GM12892 (cell line): ENCODE data around the gene IQCK.
"Not testable (repeated sequence)": the region's sequence is repeated elsewhere in the genome, so short reads cannot be mapped to it uniquely, and the experiment has no call there.

Experiments used
- DNase-seq: peaks from one replicate; pipeline ENCODE4 v3.0.0; 2011; ENCODE audit not compliant: insufficient read length
- FAIRE-seq: peaks from 2 replicates; lab custom pipeline; 2011; peaks lifted over from hg19 to GRCh38; lab: Jason Lieb, UNC
- POLR2A ChIP-seq: IDR thresholded peaks from 2 replicates; pipeline ENCODE4 v1.6.1; 2011; ENCODE audit warnings: low read depth, low read length, control low read depth
- POLR2AphosphoS5 ChIP-seq: IDR thresholded peaks from 2 replicates; pipeline ENCODE4 v1.6.1; 2011; ENCODE audit warnings: low read depth, low read length, control low read depth
- TAF1 ChIP-seq: IDR thresholded peaks from 2 replicates; pipeline ENCODE4 v1.6.1; 2011; ENCODE audit warnings: low read depth, mild to moderate bottlenecking, control low read depth, low read length, borderline replicate concordance

The IQCK gene

DNA sequence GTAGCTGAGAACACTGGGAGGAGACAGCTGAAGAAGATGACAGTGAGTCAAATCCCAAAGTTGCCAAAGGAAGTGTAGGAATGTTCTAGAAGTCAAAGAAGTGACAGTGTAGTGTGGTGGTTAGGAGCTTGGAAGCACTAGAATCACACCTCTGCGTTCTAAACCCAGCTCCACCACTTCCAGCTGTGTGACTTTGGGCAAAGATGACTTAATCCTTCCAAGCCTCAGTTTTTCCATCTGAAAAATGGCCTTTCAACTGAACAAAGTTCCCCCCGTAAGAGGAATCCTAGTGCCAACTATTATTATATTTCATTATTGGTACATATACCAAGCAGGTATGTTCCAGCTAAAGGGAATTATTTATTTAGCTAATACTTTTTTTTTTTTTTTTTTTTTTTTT, 56.0 kb downstream of the IQCK start:
- FAIRE-seq (no peak), DNase-seq (no peak)
- no peak for TF ChIP-seq POLR2AphosphoS5
- TF ChIP-seq TAF1, result no peak
- no peak for TF ChIP-seq POLR2A

DNA sequence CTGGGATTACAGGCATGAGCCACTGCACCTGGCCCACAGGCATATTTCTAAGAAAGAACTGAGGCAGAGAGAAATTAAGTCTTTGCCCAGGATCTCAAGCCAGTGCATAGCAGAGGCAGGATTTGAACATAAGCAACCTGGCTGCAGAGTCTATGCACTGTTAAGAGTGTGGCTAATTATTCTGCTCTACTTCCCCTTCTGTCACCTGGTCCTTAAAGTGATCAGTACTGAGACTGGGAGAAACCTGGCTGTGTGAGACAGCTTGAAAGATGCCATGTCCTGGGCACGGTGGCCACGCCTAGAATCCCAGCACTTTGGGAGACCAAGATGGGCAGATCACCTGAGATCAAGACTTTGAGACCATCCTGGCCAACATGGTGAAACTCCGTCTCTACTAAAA, 58.1 kb downstream of the IQCK start:
- TF ChIP-seq TAF1 (no peak), POLR2AphosphoS5 (no peak), POLR2A (no peak)
- FAIRE-seq (no peak), DNase-seq (no peak)

DNA sequence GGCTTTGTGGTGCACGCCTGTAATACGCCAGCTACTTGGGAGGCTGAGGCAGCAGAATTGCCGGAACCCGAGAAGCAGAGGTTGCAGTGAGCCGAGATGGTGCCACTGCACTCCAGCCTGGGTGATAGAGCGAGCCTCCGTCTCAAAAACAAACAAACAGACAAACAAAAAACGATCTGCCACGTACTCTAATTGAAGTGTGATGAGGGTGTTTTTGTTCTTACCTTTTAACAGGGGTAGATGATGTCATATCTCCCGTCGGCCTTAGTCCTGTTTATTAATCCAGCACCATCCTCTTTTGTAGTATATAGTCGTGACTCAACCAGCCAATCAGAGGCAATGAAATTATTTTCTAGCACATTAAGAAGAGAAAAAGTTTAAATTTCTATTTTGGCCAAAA, 58.5 kb downstream of the IQCK start:
- FAIRE-seq, result no peak
- TF ChIP-seq POLR2AphosphoS5 (no peak), POLR2A (no peak), TAF1 (no peak)
- no peak for DNase-seq

- no peak for DNase-seq
- TF ChIP-seq POLR2A (no peak), TAF1 (no peak), POLR2AphosphoS5 (no peak)
- FAIRE-seq, result no peak
Observed at GRCh38 chr16:19780321-19780720, 62.2 kb downstream of the IQCK start.

- DNase-seq (no peak), FAIRE-seq (no peak)
- no peak for TF ChIP-seq POLR2A
- TF ChIP-seq POLR2AphosphoS5, result no peak
- no peak for TF ChIP-seq TAF1
Observed at GRCh38 chr16:19781226-19781625, 63.2 kb downstream of the IQCK start.

DNA sequence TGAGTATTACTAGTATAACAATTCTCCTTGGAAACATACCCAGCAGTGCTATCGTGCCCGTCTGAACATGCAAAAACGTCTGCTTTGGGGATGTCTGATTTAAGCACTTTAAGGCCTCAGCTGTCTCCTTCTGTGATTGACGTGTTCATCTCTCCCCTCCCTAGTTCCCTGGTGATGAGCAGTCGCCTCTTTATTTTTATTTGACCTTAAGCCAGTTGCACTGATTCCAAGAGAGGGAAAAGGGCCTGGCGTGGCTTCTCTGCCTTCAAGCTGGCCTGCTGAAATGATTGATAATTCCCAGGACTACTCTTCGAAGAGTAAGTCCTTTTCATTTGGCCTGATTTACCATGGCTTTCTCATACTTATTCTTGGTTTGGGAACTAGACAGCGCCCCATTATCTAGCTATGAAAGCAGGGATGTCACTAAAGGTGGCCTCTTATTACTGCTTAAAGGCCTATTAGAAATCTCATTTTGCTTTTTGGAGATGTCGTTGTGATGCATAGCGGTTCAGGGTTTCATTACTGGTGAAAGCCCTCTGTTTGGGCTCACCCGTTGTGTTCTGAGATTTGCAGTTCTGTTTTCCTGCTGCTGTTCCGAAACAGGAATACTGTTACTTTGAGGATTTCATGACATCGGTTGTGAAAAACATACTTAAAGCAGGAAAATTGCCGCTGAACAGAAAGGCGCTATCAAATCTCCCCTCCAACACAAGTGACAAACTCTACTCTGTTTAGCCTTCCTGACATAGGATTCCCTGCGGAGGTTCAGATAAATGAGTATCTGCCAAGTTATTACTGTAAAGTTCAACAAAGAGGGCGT, 65.5 kb downstream of the IQCK start:
- TF ChIP-seq POLR2AphosphoS5, result no peak
- no peak for FAIRE-seq
- DNase-seq, result no peak

- TF ChIP-seq POLR2A (no peak), TAF1 (no peak), POLR2AphosphoS5 (no peak)
Observed at GRCh38 chr16:19784183-19784736, 66.2 kb downstream of the IQCK start.

DNA sequence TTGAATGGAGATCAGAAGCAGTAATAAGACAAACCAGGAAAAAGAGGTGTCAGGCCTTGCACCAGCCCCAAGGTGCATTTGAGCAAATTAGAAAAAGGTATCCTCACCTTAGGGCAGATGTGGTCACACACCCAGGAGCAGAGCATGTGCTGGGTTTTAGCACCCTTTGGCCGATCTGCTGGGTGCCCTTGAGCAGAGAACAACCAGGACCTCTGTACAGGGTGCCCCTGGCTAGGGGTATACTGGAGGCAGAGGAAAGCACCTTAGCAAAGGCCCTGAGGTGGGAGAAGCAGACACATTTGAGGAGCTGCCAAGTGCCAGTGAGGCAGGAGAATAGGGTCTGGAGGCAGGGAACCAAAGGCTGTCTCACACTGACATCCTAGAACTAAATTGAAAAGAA, 67.0 kb downstream of the IQCK start:
- TF ChIP-seq POLR2AphosphoS5 (no peak), POLR2A (no peak), TAF1 (no peak)
- FAIRE-seq, result no peak

More at GRCh38 chr16:19784183-19784736, 66.2 kb downstream of the IQCK start:
- FAIRE-seq, result no peak
- DNase-seq, result no peak

GRCh38 chr16:19785512-19786130, 67.5 kb downstream of the IQCK start:
- TF ChIP-seq POLR2A (no peak), POLR2AphosphoS5 (no peak), TAF1 (no peak)
- FAIRE-seq (no peak), DNase-seq (no peak)

More for the DNA sequence above, 67.0 kb downstream of the IQCK start:
- DNase-seq, result no peak

DNA sequence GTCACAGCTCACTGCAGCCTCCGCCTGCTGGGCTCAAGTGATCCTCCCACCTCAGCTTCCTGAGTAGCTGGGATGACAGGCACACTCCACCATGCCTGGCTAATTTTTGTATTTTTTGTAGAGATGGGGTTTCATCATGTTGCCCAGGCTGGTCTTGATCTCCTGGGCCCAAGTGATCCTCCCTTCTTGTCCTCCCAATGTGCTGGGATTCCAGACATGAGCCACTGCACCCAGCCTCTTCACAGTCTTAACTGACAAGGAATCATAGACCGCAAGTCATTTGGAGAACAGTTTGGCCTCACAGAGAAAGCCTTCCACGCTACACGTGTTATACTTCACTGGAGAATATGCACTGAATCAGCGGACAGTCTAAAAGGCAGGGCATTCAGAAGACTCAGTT, 83.3 kb downstream of the IQCK start:
- not testable (repeated sequence) for DNase-seq, FAIRE-seq

- not testable (repeated sequence) for DNase-seq, FAIRE-seq
Observed at GRCh38 chr16:19801824-19802223, 83.8 kb downstream of the IQCK start.

DNA sequence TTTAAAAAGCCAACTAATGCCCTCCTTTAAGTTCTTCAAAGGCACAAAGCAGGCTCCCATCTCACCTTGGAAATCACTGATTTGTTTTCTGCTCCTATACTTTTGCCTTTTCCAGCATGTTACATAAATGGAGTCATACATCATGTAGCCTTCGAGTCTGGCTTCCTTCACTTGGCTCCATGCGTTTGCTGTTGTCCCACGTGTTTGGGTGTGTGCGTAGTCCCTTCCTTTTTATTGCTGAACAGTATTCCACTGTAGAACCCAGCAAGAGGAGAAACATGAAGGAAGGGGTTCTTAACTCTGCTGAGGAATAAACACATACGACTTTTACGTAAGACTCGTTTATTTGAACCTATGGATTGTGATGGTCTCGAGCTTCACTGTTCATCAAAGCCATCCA, 84.5 kb downstream of the IQCK start:
- no peak for DNase-seq
- TF ChIP-seq TAF1 (no peak), POLR2A (no peak), POLR2AphosphoS5 (no peak)
- FAIRE-seq, result no peak
